Cerebellar cortex (tissue), 1 donor: Measurements from ENCODE around the gene KIAA0232.

Experiments used
- DNase-seq: peaks from one replicate; pipeline ENCODE4 v3.0.0-alpha.2; 2015; ENCODE audit warnings: low spot score

The KIAA0232 gene

DNA sequence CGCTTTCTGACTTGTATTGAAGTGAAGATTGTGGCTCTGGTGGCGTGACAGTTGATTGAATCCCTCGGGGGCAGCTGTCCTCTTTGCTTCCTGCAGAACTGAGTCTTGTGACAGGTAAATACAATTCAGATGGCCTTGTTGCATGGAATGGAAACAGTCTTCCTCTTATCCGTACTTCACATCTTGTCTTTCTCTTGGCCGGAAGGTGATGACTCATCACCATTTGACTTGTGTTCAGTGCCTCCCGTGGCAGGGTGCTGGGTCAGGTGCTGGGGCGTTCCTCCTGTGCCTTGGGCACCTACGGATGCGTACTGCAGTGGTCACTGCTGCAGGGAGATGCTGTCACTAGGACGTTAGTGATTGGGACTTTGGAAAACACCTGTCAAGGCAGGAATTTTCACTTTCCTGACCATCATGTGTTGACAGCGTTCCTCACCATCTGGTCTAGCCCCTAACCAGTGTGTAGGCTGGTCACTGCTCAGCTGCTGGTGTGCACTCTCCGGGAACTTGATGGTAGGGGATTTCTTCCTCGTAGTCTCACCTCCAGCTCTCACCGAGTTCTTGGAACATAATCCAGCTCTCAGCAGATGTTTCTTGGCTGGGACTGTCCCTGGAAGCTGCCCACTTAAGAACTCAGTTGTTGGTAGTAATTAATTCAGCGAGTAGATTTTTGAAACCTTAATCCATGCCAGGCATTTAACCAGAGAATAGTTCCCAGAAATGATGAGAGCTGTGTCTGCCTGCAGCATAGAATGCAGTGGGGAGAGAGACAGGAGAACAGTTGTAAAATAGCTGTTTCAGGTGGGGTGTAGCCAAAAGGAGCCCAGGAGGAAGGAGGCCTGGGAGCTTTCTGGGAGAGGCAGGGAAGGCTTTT is 134.3 kb downstream of the KIAA0232 start:
- DNase-seq = no peak

DNA sequence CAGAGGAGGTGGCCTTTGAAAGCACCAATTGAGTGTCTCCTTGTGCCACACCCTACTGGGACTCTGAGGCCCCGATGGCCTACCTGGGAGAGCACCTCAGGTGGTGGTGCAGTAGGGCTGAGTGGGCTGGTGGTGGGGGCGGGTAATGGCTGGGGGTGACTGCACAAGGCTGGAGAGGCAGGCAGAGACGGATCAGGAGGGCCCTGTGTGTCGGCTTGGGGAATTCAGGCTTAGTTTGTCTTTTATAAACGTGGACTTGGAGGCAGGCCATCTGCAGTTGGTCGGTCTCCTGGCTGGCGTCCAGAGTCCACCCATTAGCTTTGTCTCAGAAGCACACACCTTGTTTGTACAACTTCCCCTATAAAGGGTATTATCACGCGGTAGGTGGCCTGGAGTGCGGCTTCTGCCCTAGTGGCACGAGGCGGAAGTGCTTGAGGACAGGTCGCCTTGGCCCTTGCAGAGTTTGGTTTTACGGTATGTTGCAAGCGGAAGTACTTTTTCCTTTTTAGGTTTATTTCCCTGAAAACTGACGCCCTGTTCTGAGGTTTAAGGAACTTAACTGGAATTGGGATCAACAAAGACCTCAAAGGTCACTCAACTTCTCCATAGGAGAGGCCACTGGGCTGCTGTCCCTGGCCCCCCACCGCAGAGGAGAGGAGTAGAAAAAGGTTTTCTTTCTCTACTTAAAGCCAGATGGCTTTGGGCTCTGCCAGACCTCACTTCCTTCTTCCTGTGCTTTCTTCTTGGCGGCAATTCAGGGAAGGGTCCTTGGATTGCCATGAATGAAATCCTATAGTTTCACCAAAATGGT is 135.1 kb downstream of the KIAA0232 start:
- DNase-seq = no peak

DNA sequence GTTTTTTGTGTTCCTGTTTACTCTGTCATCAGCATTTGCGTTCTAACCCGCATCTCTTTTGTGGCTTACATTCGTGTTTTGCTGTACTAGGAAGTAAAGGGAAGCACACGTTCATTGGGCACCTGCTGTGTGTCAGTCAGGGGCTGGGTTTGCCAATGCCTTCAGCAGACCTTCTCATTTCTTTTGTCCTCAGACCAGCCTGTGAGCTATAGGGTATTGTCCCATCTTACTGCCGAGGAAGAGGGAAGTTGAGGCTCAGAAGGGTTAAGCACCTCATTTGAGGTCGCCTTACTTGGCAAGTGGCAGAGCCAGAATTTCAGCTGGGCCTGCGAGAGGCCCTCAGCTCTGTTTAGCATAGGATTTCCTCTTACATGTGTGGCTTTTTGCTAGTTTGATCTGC is 135.8 kb downstream of the KIAA0232 start:
- DNase-seq = no peak

DNA sequence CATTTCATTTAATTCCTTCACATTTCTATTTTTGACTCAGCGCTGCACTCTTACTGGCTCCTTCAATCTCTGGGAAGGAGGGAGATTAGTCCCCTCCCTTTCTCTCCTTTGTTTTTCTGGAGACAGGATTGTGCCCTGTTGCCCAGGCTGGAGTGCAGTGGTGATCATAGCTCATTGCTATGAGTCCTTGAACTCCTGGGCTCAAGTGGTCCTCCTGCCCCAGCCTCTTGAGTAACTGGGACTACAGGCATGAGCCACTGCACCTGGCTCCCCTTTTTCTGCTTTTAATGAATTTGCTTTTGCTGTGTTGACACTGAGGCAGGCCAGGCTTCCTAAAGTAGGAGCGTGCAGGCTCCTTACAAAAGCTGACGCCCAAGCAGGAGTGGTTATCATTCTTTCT is 137.6 kb downstream of the KIAA0232 start:
- no peak for DNase-seq

DNA sequence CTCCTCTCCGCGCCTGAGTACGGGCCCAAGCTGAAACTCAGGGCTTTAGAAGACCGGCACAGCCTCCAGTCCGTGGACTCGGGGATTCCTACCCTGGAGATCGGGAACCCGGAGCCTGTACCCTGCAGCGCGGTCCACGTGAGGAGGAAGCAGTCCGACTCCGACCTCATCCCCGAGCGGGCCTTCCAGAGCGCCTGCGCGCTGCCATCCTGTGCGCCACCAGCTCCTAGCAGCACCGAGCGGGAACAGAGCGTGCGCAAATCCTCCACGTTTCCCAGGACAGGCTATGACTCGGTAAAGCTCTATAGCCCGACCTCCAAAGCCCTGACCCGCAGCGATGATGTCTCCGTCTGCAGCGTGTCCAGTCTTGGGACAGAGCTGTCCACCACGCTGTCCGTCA is 141.0 kb downstream of the KIAA0232 start:
- no peak for DNase-seq

DNA sequence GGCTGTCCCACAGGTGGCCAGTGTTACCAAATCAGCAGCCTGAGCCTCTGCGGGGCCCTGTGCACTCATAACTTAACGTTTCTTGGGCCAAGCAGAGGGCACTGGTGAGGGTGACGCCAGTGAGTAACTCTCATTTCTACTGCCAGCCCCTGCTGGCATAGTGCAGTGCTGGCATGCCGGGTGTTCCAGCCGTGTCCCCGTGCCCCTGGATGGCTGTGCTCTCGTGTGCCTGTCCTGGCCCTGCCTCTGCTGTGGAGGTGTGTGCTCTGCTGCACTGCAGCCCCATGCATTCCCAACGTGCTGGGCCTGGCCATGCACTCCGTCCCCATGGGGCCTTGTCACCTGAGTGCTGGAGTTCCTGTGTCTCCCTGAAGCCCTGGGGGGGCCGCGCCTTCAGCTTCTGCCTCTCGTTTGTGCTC is 141.8 kb downstream of the KIAA0232 start:
- DNase-seq = no peak

DNA sequence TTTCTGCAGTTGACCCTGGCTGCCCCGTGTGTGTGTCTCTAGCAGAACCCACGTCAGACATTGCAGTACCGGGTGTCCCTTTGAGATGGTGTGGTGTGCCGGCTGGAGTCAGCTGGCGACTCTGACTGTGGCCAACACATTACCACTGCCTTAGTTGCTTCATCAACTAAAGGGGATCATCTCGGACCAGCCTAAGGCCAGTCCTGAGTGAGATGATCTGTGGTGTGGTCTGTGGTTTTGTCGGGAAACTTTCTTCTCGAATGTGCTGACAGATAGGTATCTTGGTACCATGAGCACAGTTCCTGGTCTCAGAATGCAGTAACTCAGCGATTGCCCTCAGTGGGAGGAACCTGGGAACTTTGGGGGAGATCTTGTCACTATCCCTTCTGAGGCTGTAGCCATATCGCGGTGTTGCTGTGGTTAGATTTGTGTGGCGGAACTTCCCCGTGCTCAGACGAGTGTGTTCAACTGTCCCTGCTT is 142.9 kb downstream of the KIAA0232 start:
- DNase-seq = no peak

DNA sequence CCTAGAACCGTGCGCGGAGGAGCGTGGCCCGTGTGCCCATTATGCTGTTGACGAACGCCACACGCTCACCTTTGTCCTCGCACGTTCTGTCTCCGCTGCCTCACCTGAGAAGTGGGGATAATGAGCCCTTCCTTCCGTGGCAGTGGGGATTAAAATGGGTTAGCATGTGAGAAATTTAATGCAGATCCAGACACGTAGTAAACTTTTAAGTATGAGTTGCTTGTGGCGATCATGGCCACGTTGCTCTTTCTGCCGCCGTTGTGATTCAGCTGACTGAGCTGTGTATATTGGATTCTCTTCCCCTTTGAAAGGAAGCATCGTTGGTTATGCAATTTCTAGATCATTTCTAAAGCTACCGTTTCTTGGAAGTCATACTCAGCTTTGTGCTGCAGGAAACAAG is 143.6 kb downstream of the KIAA0232 start:
- no peak for DNase-seq

DNA sequence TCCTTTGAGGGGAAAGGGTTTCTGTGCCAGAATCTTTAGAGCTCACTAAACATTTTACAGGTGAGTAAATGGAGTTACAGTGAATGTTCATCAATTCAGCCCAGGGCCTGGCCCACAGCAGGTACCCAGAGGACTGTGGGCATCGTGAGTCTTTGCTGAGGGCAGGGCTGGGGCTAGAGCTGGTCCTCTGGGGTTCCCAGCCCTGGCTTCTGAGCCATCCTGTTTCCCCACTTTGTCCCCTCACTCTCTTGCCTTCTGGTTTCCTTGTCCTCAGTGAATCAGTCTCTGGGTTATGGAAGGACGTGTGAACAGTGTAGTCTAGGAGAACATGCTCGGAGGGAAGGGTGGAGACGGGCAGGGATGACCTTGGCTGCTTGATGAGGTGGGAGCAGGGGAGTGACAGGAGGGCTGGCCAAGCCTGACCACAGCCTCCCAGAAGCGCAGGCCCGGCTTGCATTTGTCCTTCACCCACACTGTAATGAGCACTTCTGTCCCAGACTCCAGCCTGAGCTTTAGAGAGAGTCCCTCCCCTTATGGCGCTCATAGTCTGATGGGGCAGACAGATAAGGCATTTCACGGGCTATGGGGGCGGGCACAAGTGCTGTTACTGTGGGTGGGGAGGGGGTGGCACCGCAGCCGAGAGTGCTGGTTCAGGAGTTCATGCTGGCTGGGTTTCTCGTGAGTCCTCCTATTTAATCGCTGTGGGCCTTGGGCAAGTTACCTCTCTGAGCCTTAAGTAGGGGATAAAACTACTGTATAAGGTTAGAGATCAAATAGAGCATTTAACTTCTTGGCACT is 144.4 kb downstream of the KIAA0232 start:
- no peak for DNase-seq

DNA sequence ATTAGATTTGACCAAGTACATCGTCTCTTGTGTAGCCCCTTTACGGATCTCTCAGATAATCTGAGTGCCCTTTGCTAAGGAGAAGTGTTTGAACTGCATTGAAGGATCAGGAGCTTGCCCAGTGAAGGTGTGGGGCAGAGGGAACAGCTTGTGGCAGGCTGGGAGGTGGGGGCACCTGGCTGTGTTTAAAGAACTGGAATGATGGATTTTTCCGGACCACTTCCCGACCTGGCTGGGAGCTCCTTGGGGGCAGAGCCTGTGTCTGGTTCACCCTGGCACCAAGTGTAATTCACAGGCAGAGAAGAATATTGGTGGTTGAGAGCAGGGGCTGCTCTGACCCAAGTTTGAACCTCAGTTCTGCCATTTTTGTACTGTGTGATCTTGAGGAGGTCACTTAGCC is 145.6 kb downstream of the KIAA0232 start:
- DNase-seq = peak; percentile 93

DNA sequence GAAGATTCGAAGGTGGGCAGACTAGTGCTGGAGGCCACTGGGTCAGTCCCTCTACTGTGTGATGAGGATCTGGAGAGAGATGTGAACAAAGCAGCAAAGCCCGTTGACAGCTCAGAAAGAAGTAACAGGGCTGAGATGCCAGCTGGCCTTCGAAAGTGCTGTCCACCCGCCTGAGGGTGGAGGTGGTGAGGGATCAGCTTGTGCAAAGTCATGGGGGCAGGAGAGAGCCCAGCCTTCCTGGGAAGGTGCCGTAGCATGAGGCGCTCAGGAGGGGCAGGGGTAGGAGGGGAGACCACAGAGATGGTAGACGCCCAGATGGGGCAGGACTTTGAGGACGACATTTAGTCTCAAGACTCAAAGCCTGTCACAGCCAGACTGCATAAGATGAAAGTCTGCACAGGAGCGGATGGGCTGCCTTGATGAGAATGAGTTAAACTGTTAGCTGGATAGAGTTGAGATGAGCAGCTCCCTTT is 146.8 kb downstream of the KIAA0232 start:
- DNase-seq = no peak

DNA sequence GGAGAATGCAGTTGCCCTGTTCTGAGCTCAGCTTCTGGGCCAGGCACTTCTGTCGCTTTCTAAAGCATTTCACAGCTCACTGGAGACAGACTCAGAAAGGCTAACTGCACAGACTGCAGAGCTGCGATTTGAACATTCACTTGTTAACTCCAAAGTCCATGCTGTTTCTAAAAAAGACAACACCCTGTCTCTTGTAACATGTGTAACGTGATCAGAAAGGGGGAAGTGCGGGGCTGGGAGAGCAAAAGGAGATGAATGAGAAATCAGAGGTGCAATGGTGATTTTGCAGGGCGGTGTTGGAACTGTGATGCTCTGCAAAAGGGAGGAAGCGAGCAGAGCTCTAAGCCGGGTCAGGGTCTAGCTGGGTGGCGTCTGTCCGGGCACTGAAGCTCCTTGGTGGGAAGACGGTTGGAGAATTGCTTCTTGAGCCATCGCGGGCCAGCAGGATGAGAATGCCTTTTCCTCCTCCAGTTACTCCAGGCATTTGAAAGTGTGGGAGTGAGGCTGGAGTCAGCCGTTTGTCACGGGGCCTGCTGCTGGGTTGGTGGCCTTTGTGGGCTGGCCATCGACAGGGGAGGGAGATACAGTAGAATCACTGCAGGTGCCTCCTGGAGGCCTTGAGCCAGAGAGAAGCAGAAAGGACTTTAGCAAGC is 147.4 kb downstream of the KIAA0232 start:
- peak; percentile 69 for DNase-seq

DNA sequence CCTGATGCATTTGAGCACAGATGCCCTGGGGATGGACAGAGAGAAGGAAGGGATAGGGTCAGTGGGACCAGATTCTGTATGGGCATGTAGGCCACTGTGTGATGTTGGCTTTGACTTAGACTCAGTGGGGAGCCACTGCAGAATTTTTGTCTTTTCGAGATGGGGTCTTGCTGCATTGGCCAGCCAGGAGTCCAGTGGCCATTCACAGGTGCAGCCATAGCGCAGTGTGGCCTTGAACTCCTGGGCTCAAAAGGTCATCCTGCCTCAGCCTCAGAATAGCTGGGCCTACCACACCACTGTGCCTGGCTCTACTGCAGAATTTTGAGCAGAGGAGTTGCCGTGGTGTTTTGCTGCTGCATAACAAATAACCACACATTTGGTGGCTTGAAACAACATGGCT is 149.9 kb downstream of the KIAA0232 start:
- DNase-seq = no peak

DNA sequence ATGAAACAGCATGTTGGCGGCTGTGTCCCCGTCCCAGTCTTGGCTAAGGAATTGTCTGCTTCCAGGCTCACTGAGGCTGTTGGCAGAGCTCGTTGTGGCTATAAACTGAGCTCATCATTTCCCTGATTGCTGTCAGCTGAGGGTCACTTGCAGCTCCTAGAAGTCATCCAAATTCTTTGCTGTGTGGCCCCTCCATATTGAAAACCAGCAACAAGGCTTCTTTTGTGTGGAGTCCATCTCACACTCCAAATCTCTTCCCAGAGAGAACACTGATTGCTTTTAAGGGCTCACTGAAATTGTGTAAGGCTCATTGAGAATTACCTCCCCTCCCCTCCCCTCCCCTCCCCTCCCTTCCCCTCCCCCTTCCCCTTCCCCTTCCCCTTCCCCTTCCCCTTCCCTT is 150.4 kb downstream of the KIAA0232 start:
- DNase-seq = no peak
